OCI-LY7 (cell line): ENCODE results near the gene TRIM38. TPM values are rescaled to one million over a fixed set of nuclear protein-coding genes. Genes with fewer than 3 reads are reported as not detected.

Experiments
- BruUV-seq: library from RNA; stranded (reverse); fragments of 400-500 nt; replicated peaks from 2 replicates; lab custom pipeline; 2021; lab: Mats Ljungman, UMichigan
- CTCF ChIA-PET: fragments of 300-600 bp; sonication (Branson Sonifier 250); formaldehyde crosslinking; loops from one replicate; lab custom pipeline; 2022; ENCODE audit warnings: antibody characterized with exemption; ENCODE audit not compliant: unreplicated experiment; lab: Charles Lee
- POLR2A ChIA-PET: fragments of 300-600 bp; sonication (Branson Sonifier 250); formaldehyde crosslinking; loops from one replicate; lab custom pipeline; 2022; ENCODE audit warnings: antibody characterized with exemption; lab: Charles Lee
- DNase-seq: peaks from one replicate; pipeline ENCODE4 v3.0.0-alpha.2; 2015; ENCODE audit warnings: low spot score
- H2AFZ ChIP-seq: fragments of 200-600 bp; sonication (generic), shearing (Covaris generic); 2 replicates; pipeline ENCODE4 v1.6.1; 2014; ENCODE audit warnings: mild to moderate bottlenecking, antibody characterized with exemption, low read length, moderate library complexity
- H3K27ac ChIP-seq: fragments of 200-600 bp; sonication (generic); 2 replicates; pipeline ENCODE4 v1.5.1; 2014; ENCODE audit warnings: mixed run types, low read depth, mild to moderate bottlenecking, moderate library complexity, low read length, inconsistent platforms; ENCODE audit not compliant: poor library complexity, severe bottlenecking
- H3K36me3 ChIP-seq: fragments of 200-600 bp; sonication (generic); 2 replicates; pipeline ENCODE4 v1.6.1; 2014; ENCODE audit warnings: mild to moderate bottlenecking, antibody characterized with exemption, low read length, moderate library complexity, mixed read lengths; ENCODE audit not compliant: insufficient read depth
- H3K4me1 ChIP-seq: fragments of 200-600 bp; sonication (generic); 2 replicates; pipeline ENCODE4 v1.5.1; 2014; ENCODE audit warnings: mild to moderate bottlenecking, low read length; ENCODE audit not compliant: insufficient read depth, poor library complexity, severe bottlenecking
- H3K4me2 ChIP-seq: fragments of 200-600 bp; sonication (generic); 2 replicates; pipeline ENCODE4 v1.6.1; 2014; ENCODE audit warnings: mild to moderate bottlenecking, low read length
- H3K4me3 ChIP-seq: fragments of 200-600 bp; sonication (generic); 2 replicates; pipeline ENCODE4 v1.5.1; 2014; ENCODE audit warnings: mild to moderate bottlenecking, low read depth, low read length; ENCODE audit not compliant: poor library complexity, severe bottlenecking
- H3K79me2 ChIP-seq: fragments of 200-600 bp; sonication (generic); 2 replicates; pipeline ENCODE4 v1.6.1; 2016; ENCODE audit warnings: low read depth, mild to moderate bottlenecking, low read length, moderate library complexity, mixed read lengths; ENCODE audit not compliant: insufficient read depth
- H3K9me2 ChIP-seq: fragments of 200-600 bp; sonication (generic); 2 replicates; pipeline ENCODE4 v1.6.1; 2016; ENCODE audit warnings: mild to moderate bottlenecking, low read length, mixed read lengths; ENCODE audit not compliant: insufficient read depth
- H3K9me3 ChIP-seq: fragments of 200-600 bp; sonication (generic); 2 replicates; pipeline ENCODE4 v1.6.1; 2014; ENCODE audit warnings: mild to moderate bottlenecking, mixed run types, low read length, mixed read lengths
- H4K20me1 ChIP-seq: fragments of 200-600 bp; sonication (generic); 2 replicates; pipeline ENCODE4 v1.6.1; 2014; ENCODE audit warnings: mild to moderate bottlenecking, antibody characterized with exemption, low read length, moderate library complexity, mixed read lengths; ENCODE audit not compliant: insufficient read depth
- EZH2phosphoT487 ChIP-seq: fragments of 200-600 bp; sonication (generic); IDR thresholded peaks from 2 replicates; pipeline ENCODE4 v1.6.1; 2018; ENCODE audit warnings: low read depth, borderline replicate concordance, mild to moderate bottlenecking, mixed run types, antibody characterized with exemption, low read length, moderate library complexity, mixed read lengths
- intact Hi-C: fragments of 100-400 bp; cut with micrococcal nuclease; formaldehyde crosslinking; loops from one replicate; pipeline ENCODE4 v1.10.0; 2022; ENCODE audit not compliant: unreplicated experiment
- total RNA-seq, 2 experiments: library from RNA; depleted of rRNA in 1 of 2; stranded (reverse); fragments of >200 nt in 1 of 2; shearing (Covaris generic) in 1 of 2; gene quantifications; 2 replicates each; pipeline ENCODE4 v1.2.3, GENCODE V29; 2014 to 2022
- TF ChIP-seq, protein P1 (sequence below): fragments of 200-600 bp; sonication (generic); conservative IDR thresholded peaks from 2 replicates; pipeline ENCODE4 v1.5.1; 2014; ENCODE audit warnings: mild to moderate bottlenecking, antibody characterized with exemption, low read length, moderate library complexity, mixed read lengths

The TRIM38 gene
- total RNA-seq, 2 experiments from 2014 or later, result 12.8 to 14.8 TPM

DNA sequence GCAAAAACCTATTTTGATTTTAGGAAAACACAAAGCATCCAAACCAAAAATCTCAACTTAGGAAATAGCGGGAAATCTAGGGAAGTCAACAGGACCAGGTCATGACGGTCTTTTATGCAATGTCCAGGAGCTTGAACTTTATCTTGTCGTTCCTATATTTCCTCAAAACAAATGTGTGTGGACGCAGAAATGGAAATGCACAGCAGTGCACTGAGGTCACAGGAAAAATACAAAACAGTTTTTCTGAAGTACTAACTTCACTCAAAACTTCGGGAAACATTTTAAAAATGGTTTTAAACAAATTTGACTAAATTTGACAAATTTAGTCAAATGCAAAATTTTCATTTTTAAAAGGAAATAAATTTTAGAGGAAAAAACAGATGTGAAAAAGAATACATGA, 26.6 kb upstream of the TRIM38 start:
- H2AFZ ChIP-seq, result no peak overlapping the region
- no peak for TF ChIP-seq EZH2phosphoT487
- TF ChIP-seq, protein P1, sequence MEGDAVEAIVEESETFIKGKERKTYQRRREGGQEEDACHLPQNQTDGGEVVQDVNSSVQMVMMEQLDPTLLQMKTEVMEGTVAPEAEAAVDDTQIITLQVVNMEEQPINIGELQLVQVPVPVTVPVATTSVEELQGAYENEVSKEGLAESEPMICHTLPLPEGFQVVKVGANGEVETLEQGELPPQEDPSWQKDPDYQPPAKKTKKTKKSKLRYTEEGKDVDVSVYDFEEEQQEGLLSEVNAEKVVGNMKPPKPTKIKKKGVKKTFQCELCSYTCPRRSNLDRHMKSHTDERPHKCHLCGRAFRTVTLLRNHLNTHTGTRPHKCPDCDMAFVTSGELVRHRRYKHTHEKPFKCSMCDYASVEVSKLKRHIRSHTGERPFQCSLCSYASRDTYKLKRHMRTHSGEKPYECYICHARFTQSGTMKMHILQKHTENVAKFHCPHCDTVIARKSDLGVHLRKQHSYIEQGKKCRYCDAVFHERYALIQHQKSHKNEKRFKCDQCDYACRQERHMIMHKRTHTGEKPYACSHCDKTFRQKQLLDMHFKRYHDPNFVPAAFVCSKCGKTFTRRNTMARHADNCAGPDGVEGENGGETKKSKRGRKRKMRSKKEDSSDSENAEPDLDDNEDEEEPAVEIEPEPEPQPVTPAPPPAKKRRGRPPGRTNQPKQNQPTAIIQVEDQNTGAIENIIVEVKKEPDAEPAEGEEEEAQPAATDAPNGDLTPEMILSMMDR, result no peak
- no peaks in the 10 kb centered on the region for H3K9me2 ChIP-seq
- no peak overlapping the region for H3K4me2 ChIP-seq
- no peaks in the 10 kb centered on the region for H3K36me3 ChIP-seq
- BruUV-seq, result no TSS peak
- H3K4me3 ChIP-seq, result no peak overlapping the region
- CTCF ChIA-PET, result no interaction called here
- H4K20me1 ChIP-seq, result no peaks in the 10 kb centered on the region
- DNase-seq, result no peak
- no peaks in the 10 kb centered on the region for H3K4me1 ChIP-seq
- no peaks in the 10 kb centered on the region for H3K79me2 ChIP-seq
- H3K27ac ChIP-seq, result no peak overlapping the region
- POLR2A ChIA-PET, result no interaction called here
- no peaks in the 10 kb centered on the region for H3K9me3 ChIP-seq
- intact Hi-C loops, result no loop called here

DNA sequence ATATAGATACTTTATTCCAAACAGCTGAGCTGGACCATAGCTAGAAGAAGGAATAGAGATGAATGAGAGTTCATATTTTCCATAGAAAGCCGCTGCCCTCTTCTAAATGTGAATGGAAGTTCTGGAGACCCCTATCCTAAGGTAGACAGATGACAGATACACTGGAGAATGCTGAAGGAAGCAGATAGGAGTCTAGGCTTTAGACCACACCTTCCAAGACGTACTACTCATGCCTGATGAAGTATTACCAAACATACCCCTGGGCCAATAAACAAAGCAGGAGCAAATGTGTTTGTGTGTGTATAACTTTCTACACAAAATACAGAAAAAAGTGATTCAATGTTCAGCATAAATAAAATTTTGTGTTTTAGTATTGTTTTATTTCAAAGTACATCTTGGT, 23.0 kb upstream of the TRIM38 start:
- H3K36me3 ChIP-seq, result no peaks in the 10 kb centered on the region
- intact Hi-C loops, result no loop called here
- H3K79me2 ChIP-seq, result no peaks in the 10 kb centered on the region
- H3K4me1 ChIP-seq, result no peaks in the 10 kb centered on the region
- H3K9me3 ChIP-seq, result no peaks in the 10 kb centered on the region
- TF ChIP-seq EZH2phosphoT487, result no peak
- TF ChIP-seq, protein P1, result no peak
- DNase-seq, result no peak
- H3K4me2 ChIP-seq, result no peak overlapping the region
- no peak overlapping the region for H2AFZ ChIP-seq
- ChIA-PET CTCF (no interaction called here), POLR2A (no interaction called here)
- BruUV-seq, result no TSS peak
- no peak overlapping the region for H3K27ac ChIP-seq
- H3K4me3 ChIP-seq, result no peak overlapping the region
- H4K20me1 ChIP-seq, result no peaks in the 10 kb centered on the region
- H3K9me2 ChIP-seq, result no peaks in the 10 kb centered on the region

- TF ChIP-seq EZH2phosphoT487, result no peak
- TF ChIP-seq, protein P1, result peak; percentile 87
- no peaks in the 10 kb centered on the region for H3K4me1 ChIP-seq
- no peak overlapping the region for H3K4me3 ChIP-seq
- no peaks in the 10 kb centered on the region for H4K20me1 ChIP-seq
- ChIA-PET CTCF (no interaction called here), POLR2A (no interaction called here)
- no peak overlapping the region for H2AFZ ChIP-seq
- H3K4me2 ChIP-seq, result no peak overlapping the region
- no peaks in the 10 kb centered on the region for H3K36me3 ChIP-seq
- H3K27ac ChIP-seq, result no peak overlapping the region
- peaks cover 8% of the 10 kb centered on the region; the same call in 1 of the 2 replicates for H3K9me3 ChIP-seq
- H3K79me2 ChIP-seq, result no peaks in the 10 kb centered on the region
- peak; percentile 62 for DNase-seq
- H3K9me2 ChIP-seq, result no peaks in the 10 kb centered on the region
- intact Hi-C loops, result loop anchor here (2.0 to 10.0 kb wide), 2 partner anchors 222 to 718 kb away; no protein-coding TSS in a partner anchor
- BruUV-seq, result no TSS peak
Observed at GRCh38 chr6:25942561-25943147, 19.9 kb upstream of the TRIM38 start.
